HFFc6 (cell line): ENCODE data around the gene FBXO7. TPM values are rescaled to one million over a fixed set of nuclear protein-coding genes. Genes with fewer than 3 reads are reported as not detected.

Source experiments
- DNase-seq: peaks from one replicate; pipeline ENCODE4 v3.0.0-alpha.2; 2018
- H3K27ac Mint-ChIP-seq: 2 replicates; pipeline ENCODE4 v1.8.0; 2020; ENCODE audit warnings: mild to moderate bottlenecking, mixed read lengths
- H3K27me3 Mint-ChIP-seq: 2 replicates; pipeline ENCODE4 v1.8.0; 2021; ENCODE audit warnings: mild to moderate bottlenecking, moderate library complexity, mixed read lengths; ENCODE audit not compliant: insufficient read depth
- H3K36me3 Mint-ChIP-seq: 2 replicates; pipeline ENCODE4 v1.8.0; 2021; ENCODE audit warnings: low read depth, mixed read lengths
- H3K4me1 Mint-ChIP-seq: 2 replicates; pipeline ENCODE4 v1.8.0; 2020; ENCODE audit warnings: low read depth, mixed read lengths
- H3K4me3 Mint-ChIP-seq: 2 replicates; pipeline ENCODE4 v1.8.0; 2020; ENCODE audit warnings: mild to moderate bottlenecking, moderate library complexity, mixed read lengths
- H3K9me3 Mint-ChIP-seq: 2 replicates; pipeline ENCODE4 v1.8.0; 2020; ENCODE audit warnings: mild to moderate bottlenecking, mixed read lengths
- CTCF ChIP-seq: fragments of 200-600 bp; sonication (generic); IDR thresholded peaks from 2 replicates; pipeline ENCODE4 v1.5.0; 2021; ENCODE audit warnings: antibody characterized with exemption, mild to moderate bottlenecking
- total RNA-seq, 6 experiments: library from RNA; stranded (reverse); fragmentation: NEBNext Ultra II Directional; extraction: Animal tissue kit (Norgen Biotek cat#: 25700); gene quantifications; 2 replicates in 1 of 6; 3 replicates in 5 of 6; pipeline ENCODE4 v1.2.3, GENCODE V29; 2021

The FBXO7 gene
- total RNA-seq, 6 experiments from 2014 or later, result 61.6 to 81.7 (median 70.8) TPM

GRCh38 chr22:32515084-32515483 lies 40.5 kb downstream of the FBXO7 start:
- Mint-ChIP-seq H3K4me3 (no peak overlapping the region), H3K9me3 (no peaks in the 10 kb centered on the region), H3K4me1 (0 out of 2 replicates have a peak, but pooled peaks cover 4% of the 10 kb centered on the region), H3K36me3 (peaks cover 11% of the 10 kb centered on the region), H3K27ac (no peak overlapping the region), H3K27me3 (peaks cover 2% of the 10 kb centered on the region)
- TF ChIP-seq CTCF, result no peak
- DNase-seq, result no peak

- Mint-ChIP-seq H3K9me3 (no peaks in the 10 kb centered on the region), H3K4me1 (0 out of 2 replicates have a peak, but pooled peaks cover 4% of the 10 kb centered on the region), H3K27ac (no peak overlapping the region), H3K4me3 (no peak overlapping the region), H3K36me3 (peaks cover 11% of the 10 kb centered on the region), H3K27me3 (no peaks in the 10 kb centered on the region; the same call in 1 of the 2 replicates)
- DNase-seq, result no peak
- TF ChIP-seq CTCF, result no peak
Measured at GRCh38 chr22:32517488-32517887, 42.9 kb downstream of the FBXO7 start.

- Mint-ChIP-seq H3K4me3 (no peak overlapping the region), H3K36me3 (peaks cover 11% of the 10 kb centered on the region), H3K27me3 (no peaks in the 10 kb centered on the region; the same call in 1 of the 2 replicates), H3K9me3 (no peaks in the 10 kb centered on the region), H3K27ac (no peak overlapping the region), H3K4me1 (0 out of 2 replicates have a peak, but pooled peaks cover 4% of the 10 kb centered on the region)
- DNase-seq, result no peak
- no peak for TF ChIP-seq CTCF
Measured at GRCh38 chr22:32517921-32518320, 43.3 kb downstream of the FBXO7 start.

- TF ChIP-seq CTCF, result no peak
- H3K27ac Mint-ChIP-seq, result no peak overlapping the region
- no peaks in the 10 kb centered on the region for H3K9me3 Mint-ChIP-seq
- peaks cover 11% of the 10 kb centered on the region for H3K36me3 Mint-ChIP-seq
- H3K27me3 Mint-ChIP-seq, result no peaks in the 10 kb centered on the region; the same call in 1 of the 2 replicates
- H3K4me1 Mint-ChIP-seq, result 0 out of 2 replicates have a peak, but pooled peaks cover 4% of the 10 kb centered on the region
- H3K4me3 Mint-ChIP-seq, result no peak overlapping the region
- DNase-seq, result no peak
Measured at GRCh38 chr22:32518381-32518780, 43.8 kb downstream of the FBXO7 start.

GRCh38 chr22:32518848-32519247 lies 44.2 kb downstream of the FBXO7 start:
- Mint-ChIP-seq H3K27me3 (no peaks in the 10 kb centered on the region; the same call in 1 of the 2 replicates), H3K4me1 (0 out of 2 replicates have a peak, but pooled peaks cover 4% of the 10 kb centered on the region), H3K9me3 (no peaks in the 10 kb centered on the region), H3K36me3 (peaks cover 11% of the 10 kb centered on the region), H3K27ac (no peak overlapping the region), H3K4me3 (no peak overlapping the region)
- no peak for DNase-seq
- peak; percentile 49; the same call in 1 of the 2 replicates for TF ChIP-seq CTCF

- Mint-ChIP-seq H3K27ac (no peak overlapping the region), H3K9me3 (no peaks in the 10 kb centered on the region), H3K4me1 (0 out of 2 replicates have a peak, but pooled peaks cover 4% of the 10 kb centered on the region), H3K36me3 (peaks cover 11% of the 10 kb centered on the region), H3K27me3 (peaks cover 5% of the 10 kb centered on the region; the same call in 1 of the 2 replicates), H3K4me3 (no peak overlapping the region)
- no peak for TF ChIP-seq CTCF
- no peak for DNase-seq
Measured at GRCh38 chr22:32520612-32521011, 46.0 kb downstream of the FBXO7 start.
